ENCODE measurements around the gene NR2F2. TPM values are rescaled to one million over a fixed set of nuclear protein-coding genes. Genes with fewer than 3 reads are reported as not detected.

NR2F2 gene
- total RNA-seq, 1 experiment from 2014 or later, result 53.7 TPM

DNA sequence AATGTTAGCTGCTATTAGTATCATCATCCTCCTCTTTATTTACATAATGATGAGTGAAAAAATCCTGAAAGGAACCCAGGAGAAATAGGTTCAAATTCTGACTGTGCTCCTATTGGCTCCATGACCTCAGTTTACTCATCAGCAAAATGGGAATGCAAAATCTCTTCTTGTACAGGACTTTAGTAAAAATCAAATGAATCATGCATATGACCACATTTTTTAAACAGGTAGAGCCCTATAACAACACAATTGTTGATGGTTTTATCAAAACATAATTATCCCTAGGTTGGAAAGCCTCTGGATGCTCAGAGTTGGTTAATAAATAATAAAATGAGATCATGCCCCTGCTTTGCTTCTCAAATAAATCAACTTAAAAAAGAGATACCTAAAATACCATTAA lies 16.0 kb upstream of the NR2F2 start:
- Histone ChIP-seq H3K9me3 (ENCODE audit: control insufficient read depth, insufficient read depth, low read depth, low read length) (no peaks in the 10 kb centered on the region), H3K36me3 (ENCODE audit: control insufficient read depth, insufficient read depth, low read length) (no peaks in the 10 kb centered on the region), H3K27me3 (ENCODE audit: control insufficient read depth, insufficient read depth, low read length) (no peaks in the 10 kb centered on the region), H3K4me1 (ENCODE audit: control insufficient read depth, insufficient read depth, low read length) (peaks cover 9% of the 10 kb centered on the region), H3K4me3 (ENCODE audit: low read depth in 2 of 2, low read length in 2 of 2) (no peak overlapping the region), H3K27ac (ENCODE audit: low read length) (no peak overlapping the region)
- ChIA-PET POLR2A (no interaction called here), CTCF (no interaction called here)
- TF ChIP-seq TCF7L2 (IDR thresholded peaks at IDR 0.05; ENCODE audit: low read depth, low read length), result no peak
- TF ChIP-seq, protein P1, sequence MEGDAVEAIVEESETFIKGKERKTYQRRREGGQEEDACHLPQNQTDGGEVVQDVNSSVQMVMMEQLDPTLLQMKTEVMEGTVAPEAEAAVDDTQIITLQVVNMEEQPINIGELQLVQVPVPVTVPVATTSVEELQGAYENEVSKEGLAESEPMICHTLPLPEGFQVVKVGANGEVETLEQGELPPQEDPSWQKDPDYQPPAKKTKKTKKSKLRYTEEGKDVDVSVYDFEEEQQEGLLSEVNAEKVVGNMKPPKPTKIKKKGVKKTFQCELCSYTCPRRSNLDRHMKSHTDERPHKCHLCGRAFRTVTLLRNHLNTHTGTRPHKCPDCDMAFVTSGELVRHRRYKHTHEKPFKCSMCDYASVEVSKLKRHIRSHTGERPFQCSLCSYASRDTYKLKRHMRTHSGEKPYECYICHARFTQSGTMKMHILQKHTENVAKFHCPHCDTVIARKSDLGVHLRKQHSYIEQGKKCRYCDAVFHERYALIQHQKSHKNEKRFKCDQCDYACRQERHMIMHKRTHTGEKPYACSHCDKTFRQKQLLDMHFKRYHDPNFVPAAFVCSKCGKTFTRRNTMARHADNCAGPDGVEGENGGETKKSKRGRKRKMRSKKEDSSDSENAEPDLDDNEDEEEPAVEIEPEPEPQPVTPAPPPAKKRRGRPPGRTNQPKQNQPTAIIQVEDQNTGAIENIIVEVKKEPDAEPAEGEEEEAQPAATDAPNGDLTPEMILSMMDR (IDR thresholded peaks at IDR 0.05), result no peak
- TF ChIP-seq SIN3A (IDR thresholded peaks at IDR 0.05; ENCODE audit: borderline replicate concordance, insufficient read depth, low read depth, low read length), result no peak
- TF ChIP-seq POLR2AphosphoS5 (IDR thresholded peaks at IDR 0.05; ENCODE audit: low read depth, low read length), result no peak
- TF ChIP-seq, protein P2, sequence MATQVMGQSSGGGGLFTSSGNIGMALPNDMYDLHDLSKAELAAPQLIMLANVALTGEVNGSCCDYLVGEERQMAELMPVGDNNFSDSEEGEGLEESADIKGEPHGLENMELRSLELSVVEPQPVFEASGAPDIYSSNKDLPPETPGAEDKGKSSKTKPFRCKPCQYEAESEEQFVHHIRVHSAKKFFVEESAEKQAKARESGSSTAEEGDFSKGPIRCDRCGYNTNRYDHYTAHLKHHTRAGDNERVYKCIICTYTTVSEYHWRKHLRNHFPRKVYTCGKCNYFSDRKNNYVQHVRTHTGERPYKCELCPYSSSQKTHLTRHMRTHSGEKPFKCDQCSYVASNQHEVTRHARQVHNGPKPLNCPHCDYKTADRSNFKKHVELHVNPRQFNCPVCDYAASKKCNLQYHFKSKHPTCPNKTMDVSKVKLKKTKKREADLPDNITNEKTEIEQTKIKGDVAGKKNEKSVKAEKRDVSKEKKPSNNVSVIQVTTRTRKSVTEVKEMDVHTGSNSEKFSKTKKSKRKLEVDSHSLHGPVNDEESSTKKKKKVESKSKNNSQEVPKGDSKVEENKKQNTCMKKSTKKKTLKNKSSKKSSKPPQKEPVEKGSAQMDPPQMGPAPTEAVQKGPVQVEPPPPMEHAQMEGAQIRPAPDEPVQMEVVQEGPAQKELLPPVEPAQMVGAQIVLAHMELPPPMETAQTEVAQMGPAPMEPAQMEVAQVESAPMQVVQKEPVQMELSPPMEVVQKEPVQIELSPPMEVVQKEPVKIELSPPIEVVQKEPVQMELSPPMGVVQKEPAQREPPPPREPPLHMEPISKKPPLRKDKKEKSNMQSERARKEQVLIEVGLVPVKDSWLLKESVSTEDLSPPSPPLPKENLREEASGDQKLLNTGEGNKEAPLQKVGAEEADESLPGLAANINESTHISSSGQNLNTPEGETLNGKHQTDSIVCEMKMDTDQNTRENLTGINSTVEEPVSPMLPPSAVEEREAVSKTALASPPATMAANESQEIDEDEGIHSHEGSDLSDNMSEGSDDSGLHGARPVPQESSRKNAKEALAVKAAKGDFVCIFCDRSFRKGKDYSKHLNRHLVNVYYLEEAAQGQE (IDR thresholded peaks at IDR 0.05; ENCODE audit: insufficient read depth in 1 of 2, low read depth in 2 of 2, low read length in 1 of 2), result no peak
- in situ Hi-C loops (cut with HindIII; ENCODE audit: low pct_unique_long_range_greater_than_20kb, low sequenced_read_pairs), result no loop called here
- intact Hi-C loops (cut with micrococcal nuclease; ENCODE audit: unreplicated experiment), result no loop called here
- ATAC-seq (no peak), DNase-seq (ENCODE audit: low read depth, low spot score) (no peak)
- BruUV-seq (replicated peaks), result no TSS peak

DNA sequence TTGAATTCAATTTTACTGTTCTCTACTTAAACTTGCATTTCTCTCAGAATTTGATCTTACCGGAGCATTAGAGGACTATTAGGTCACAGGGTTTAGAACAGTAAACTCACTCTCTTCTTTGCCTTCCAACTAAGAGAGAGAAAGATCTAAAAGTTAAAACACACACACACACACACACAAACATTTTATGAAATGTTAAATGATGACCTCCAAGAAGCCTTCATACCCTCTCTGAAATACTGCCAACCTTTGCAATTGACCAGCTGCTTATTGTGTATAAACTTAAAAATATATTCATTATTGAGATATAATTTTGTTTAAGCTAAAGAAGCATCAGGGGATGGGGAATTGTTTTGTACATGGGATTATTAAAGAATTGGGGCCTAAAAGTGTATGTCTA lies 15.5 kb upstream of the NR2F2 start:
- ChIA-PET CTCF (no interaction called here), POLR2A (no interaction called here)
- H3K4me1 ChIP-seq (ENCODE audit: control insufficient read depth, insufficient read depth, low read length), result peaks cover 9% of the 10 kb centered on the region

More for the DNA sequence above, 15.5 kb upstream of the NR2F2 start:
- no TSS peak for BruUV-seq (replicated peaks)
- DNase-seq (ENCODE audit: low read depth, low spot score) (no peak), ATAC-seq (no peak)
- no peak overlapping the region for H3K4me3 ChIP-seq (ENCODE audit: low read depth in 2 of 2, low read length in 2 of 2)
- in situ Hi-C loops (cut with HindIII; ENCODE audit: low pct_unique_long_range_greater_than_20kb, low sequenced_read_pairs), result no loop called here
- H3K27me3 ChIP-seq (ENCODE audit: control insufficient read depth, insufficient read depth, low read length), result no peaks in the 10 kb centered on the region
- TF ChIP-seq SIN3A (IDR thresholded peaks at IDR 0.05; ENCODE audit: borderline replicate concordance, insufficient read depth, low read depth, low read length), result no peak
- no peak for TF ChIP-seq POLR2AphosphoS5 (IDR thresholded peaks at IDR 0.05; ENCODE audit: low read depth, low read length)
- TF ChIP-seq, protein P2 (IDR thresholded peaks at IDR 0.05; ENCODE audit: insufficient read depth in 1 of 2, low read depth in 2 of 2, low read length in 1 of 2), result no peak
- TF ChIP-seq, protein P1 (IDR thresholded peaks at IDR 0.05), result no peak
- no peak for TF ChIP-seq TCF7L2 (IDR thresholded peaks at IDR 0.05; ENCODE audit: low read depth, low read length)
- no peaks in the 10 kb centered on the region for H3K9me3 ChIP-seq (ENCODE audit: control insufficient read depth, insufficient read depth, low read depth, low read length)
- intact Hi-C loops (cut with micrococcal nuclease; ENCODE audit: unreplicated experiment), result no loop called here
- no peak overlapping the region for H3K27ac ChIP-seq (ENCODE audit: low read length)
- H3K36me3 ChIP-seq (ENCODE audit: control insufficient read depth, insufficient read depth, low read length), result no peaks in the 10 kb centered on the region

Data from Panc1 (cell line).